HepG2 (cell line): ENCODE data around the gene BHLHE23. TPM values are rescaled to one million over a fixed set of nuclear protein-coding genes. Genes with fewer than 3 reads are reported as not detected.

ENCODE experiments used
- CBFB ChIP-seq: sonication (generic); formaldehyde crosslinking; IDR thresholded peaks from 2 replicates; pipeline ENCODE4 v1.4.0; 2020; ENCODE audit warnings: missing genetic modification reagents
- ETV6 ChIP-seq: sonication (generic); formaldehyde crosslinking; conservative IDR thresholded peaks from 2 replicates; pipeline ENCODE4 v1.4.0; 2020; ENCODE audit warnings: missing genetic modification reagents
- HOXD1 ChIP-seq: sonication (generic); formaldehyde crosslinking; IDR thresholded peaks from 2 replicates; pipeline ENCODE4 v1.5.0; 2020; ENCODE audit warnings: missing genetic modification reagents
- MBNL3 ChIP-seq: fragments of 250-450 bp; sonication (Bioruptor Pico); conservative IDR thresholded peaks from 2 replicates; pipeline ENCODE4 v1.8.0; 2022; ENCODE audit warnings: mild to moderate bottlenecking, inconsistent platforms
- POLR2AphosphoS2 ChIP-seq: IDR thresholded peaks from 2 replicates; pipeline ENCODE4 v1.6.1; 2011; ENCODE audit warnings: low read depth, low read length, improper control_type of control experiment
- RELA ChIP-seq: sonication (generic); formaldehyde crosslinking; IDR thresholded peaks from 2 replicates; pipeline ENCODE4 v1.4.0; 2020; ENCODE audit warnings: missing genetic modification reagents
- RFX3 ChIP-seq: IDR thresholded peaks from 2 replicates; pipeline ENCODE4 v1.6.1; 2016; ENCODE audit warnings: missing biosample characterization, missing genetic modification reagents
- SIX4 ChIP-seq: sonication (generic); formaldehyde crosslinking; IDR thresholded peaks from 2 replicates; pipeline ENCODE4 v1.4.0; 2020; ENCODE audit warnings: missing genetic modification reagents
- ZNF274 ChIP-seq: sonication (generic); formaldehyde crosslinking; IDR thresholded peaks from 2 replicates; pipeline ENCODE4 v1.5.1; 2020; ENCODE audit warnings: mild to moderate bottlenecking, missing genetic modification reagents
- ZNF343 ChIP-seq: sonication (generic); formaldehyde crosslinking; IDR thresholded peaks from 2 replicates; pipeline ENCODE4 v1.4.0; 2020; ENCODE audit warnings: mild to moderate bottlenecking, missing genetic modification reagents
- ZNF354B ChIP-seq: sonication (generic); formaldehyde crosslinking; IDR thresholded peaks from 2 replicates; pipeline ENCODE4 v1.8.0; 2022; ENCODE audit warnings: mild to moderate bottlenecking, missing genetic modification reagents
- ZNF44 ChIP-seq: sonication (generic); formaldehyde crosslinking; IDR thresholded peaks from 2 replicates; pipeline ENCODE4 v1.5.1; 2020; ENCODE audit warnings: mild to moderate bottlenecking, missing genetic modification reagents
- ZNF652 ChIP-seq: IDR thresholded peaks from 2 replicates; pipeline ENCODE4 v1.6.1; 2016; ENCODE audit warnings: low read depth, borderline replicate concordance
- polyA plus RNA-seq, 8 experiments: library from polyadenylated mRNA; depleted of rRNA in 3 of 8; stranded (reverse) in 7 of 8; unstranded in 1 of 8; fragments of >200 nt; fragmentation: Illumina TruSeq in 4 of 8; extraction: Trizol in 4 of 8; gene quantifications; 2 replicates each; pipeline versions ENCODE4 v1.2.1 to v1.2.3, GENCODE V29; 2011 to 2016; ENCODE audit warnings: low read depth in 4 of 8, missing spikeins in 1 of 8, mixed read lengths in 1 of 8; ENCODE audit not compliant: insufficient read depth in 1 of 8
- total RNA-seq, 5 experiments: library from RNA; depleted of rRNA; stranded (reverse); fragments of >200 nt; fragmentation: Illumina TruSeq; extraction: Trizol; gene quantifications; 2 replicates each; pipeline ENCODE4 v1.2.3, GENCODE V29; 2016; ENCODE audit warnings: low read depth in 1 of 5
- TF ChIP-seq, protein P1 (sequence below): IDR thresholded peaks from 2 replicates; pipeline ENCODE4 v1.6.1; 2012; ENCODE audit warnings: low read length, improper control_type of control experiment
- TF ChIP-seq, protein P2 (sequence below): sonication (generic); formaldehyde crosslinking; IDR thresholded peaks from 2 replicates; pipeline ENCODE4 v1.4.0; 2020; ENCODE audit warnings: missing genetic modification reagents, borderline replicate concordance
- TF ChIP-seq, protein P3 (sequence below): sonication (generic); formaldehyde crosslinking; IDR thresholded peaks from 2 replicates; pipeline ENCODE4 v1.9.0; 2022; ENCODE audit warnings: missing genetic modification reagents, mild to moderate bottlenecking, borderline replicate concordance
- TF ChIP-seq, protein P4 (sequence below): sonication (generic); formaldehyde crosslinking; IDR thresholded peaks from 2 replicates; pipeline ENCODE4 v1.4.0; 2020; ENCODE audit warnings: missing genetic modification reagents, low read depth, mild to moderate bottlenecking, borderline replicate concordance
- TF ChIP-seq, protein P5 (sequence below): IDR thresholded peaks from 2 replicates; pipeline ENCODE4 v1.6.1; 2012; ENCODE audit warnings: inconsistent platforms

Gene BHLHE23
- total and polyA plus RNA-seq, 2 of the 13 experiments (the other 11 are each of a cell fraction or from before 2014, with no cell fraction given), result not detected

DNA sequence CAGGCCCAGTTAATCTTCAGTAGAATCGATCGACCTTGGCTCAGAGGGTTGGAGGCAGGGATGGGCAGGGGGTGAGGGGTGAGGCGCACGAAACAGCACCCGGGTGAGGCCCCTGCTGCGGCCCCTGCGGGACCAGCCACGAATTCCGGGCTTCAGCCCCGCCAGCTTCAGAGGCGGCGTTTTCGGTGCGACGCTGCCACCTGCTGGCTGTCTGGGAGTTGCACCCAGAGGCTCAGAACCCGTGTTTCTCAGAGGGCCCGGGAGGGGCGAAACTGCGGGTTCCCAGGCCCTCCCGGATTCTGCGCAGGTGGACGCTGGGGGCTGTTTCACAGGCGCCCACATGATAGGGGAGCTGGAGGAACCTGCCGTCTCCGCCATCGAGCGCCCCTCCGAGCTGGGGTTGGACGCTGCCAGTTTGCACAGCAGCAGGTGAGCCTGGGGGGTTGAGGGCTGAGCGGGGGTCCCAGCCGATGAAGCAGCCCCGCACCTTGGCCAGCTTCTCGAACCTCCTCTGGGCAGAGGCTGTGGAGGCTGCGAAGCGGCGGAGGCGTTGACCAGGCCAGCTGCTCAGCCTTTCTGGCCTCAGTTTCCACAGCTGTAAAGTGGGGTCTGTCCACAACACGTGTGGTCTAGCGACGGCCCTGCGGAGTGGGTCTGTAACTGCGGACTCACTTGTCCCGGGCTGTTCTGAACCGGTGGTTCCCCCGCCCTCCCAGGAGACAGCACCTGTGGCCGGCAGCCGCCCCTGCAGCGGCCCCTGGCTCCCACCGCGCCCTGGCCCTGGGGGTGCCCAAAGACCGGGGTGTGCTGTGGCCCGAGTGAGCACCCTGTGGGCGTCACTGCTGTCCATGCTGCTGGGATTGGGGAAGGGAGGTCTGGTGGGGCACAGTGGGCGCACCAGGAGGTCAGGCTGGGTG is 2.5 kb upstream of the BHLHE23 start (continued):
- TF ChIP-seq, protein P1, sequence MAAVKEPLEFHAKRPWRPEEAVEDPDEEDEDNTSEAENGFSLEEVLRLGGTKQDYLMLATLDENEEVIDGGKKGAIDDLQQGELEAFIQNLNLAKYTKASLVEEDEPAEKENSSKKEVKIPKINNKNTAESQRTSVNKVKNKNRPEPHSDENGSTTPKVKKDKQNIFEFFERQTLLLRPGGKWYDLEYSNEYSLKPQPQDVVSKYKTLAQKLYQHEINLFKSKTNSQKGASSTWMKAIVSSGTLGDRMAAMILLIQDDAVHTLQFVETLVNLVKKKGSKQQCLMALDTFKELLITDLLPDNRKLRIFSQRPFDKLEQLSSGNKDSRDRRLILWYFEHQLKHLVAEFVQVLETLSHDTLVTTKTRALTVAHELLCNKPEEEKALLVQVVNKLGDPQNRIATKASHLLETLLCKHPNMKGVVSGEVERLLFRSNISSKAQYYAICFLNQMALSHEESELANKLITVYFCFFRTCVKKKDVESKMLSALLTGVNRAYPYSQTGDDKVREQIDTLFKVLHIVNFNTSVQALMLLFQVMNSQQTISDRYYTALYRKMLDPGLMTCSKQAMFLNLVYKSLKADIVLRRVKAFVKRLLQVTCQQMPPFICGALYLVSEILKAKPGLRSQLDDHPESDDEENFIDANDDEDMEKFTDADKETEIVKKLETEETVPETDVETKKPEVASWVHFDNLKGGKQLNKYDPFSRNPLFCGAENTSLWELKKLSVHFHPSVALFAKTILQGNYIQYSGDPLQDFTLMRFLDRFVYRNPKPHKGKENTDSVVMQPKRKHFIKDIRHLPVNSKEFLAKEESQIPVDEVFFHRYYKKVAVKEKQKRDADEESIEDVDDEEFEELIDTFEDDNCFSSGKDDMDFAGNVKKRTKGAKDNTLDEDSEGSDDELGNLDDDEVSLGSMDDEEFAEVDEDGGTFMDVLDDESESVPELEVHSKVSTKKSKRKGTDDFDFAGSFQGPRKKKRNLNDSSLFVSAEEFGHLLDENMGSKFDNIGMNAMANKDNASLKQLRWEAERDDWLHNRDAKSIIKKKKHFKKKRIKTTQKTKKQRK, result no peak
- no peak for TF ChIP-seq ZNF652
- TF ChIP-seq, protein P2, sequence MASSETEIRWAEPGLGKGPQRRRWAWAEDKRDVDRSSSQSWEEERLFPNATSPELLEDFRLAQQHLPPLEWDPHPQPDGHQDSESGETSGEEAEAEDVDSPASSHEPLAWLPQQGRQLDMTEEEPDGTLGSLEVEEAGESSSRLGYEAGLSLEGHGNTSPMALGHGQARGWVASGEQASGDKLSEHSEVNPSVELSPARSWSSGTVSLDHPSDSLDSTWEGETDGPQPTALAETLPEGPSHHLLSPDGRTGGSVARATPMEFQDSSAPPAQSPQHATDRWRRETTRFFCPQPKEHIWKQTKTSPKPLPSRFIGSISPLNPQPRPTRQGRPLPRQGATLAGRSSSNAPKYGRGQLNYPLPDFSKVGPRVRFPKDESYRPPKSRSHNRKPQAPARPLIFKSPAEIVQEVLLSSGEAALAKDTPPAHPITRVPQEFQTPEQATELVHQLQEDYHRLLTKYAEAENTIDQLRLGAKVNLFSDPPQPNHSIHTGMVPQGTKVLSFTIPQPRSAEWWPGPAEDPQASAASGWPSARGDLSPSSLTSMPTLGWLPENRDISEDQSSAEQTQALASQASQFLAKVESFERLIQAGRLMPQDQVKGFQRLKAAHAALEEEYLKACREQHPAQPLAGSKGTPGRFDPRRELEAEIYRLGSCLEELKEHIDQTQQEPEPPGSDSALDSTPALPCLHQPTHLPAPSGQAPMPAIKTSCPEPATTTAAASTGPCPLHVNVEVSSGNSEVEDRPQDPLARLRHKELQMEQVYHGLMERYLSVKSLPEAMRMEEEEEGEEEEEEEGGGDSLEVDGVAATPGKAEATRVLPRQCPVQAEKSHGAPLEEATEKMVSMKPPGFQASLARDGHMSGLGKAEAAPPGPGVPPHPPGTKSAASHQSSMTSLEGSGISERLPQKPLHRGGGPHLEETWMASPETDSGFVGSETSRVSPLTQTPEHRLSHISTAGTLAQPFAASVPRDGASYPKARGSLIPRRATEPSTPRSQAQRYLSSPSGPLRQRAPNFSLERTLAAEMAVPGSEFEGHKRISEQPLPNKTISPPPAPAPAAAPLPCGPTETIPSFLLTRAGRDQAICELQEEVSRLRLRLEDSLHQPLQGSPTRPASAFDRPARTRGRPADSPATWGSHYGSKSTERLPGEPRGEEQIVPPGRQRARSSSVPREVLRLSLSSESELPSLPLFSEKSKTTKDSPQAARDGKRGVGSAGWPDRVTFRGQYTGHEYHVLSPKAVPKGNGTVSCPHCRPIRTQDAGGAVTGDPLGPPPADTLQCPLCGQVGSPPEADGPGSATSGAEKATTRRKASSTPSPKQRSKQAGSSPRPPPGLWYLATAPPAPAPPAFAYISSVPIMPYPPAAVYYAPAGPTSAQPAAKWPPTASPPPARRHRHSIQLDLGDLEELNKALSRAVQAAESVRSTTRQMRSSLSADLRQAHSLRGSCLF (CRISPR knock-in tag), result no peak
- TF ChIP-seq, protein P3, sequence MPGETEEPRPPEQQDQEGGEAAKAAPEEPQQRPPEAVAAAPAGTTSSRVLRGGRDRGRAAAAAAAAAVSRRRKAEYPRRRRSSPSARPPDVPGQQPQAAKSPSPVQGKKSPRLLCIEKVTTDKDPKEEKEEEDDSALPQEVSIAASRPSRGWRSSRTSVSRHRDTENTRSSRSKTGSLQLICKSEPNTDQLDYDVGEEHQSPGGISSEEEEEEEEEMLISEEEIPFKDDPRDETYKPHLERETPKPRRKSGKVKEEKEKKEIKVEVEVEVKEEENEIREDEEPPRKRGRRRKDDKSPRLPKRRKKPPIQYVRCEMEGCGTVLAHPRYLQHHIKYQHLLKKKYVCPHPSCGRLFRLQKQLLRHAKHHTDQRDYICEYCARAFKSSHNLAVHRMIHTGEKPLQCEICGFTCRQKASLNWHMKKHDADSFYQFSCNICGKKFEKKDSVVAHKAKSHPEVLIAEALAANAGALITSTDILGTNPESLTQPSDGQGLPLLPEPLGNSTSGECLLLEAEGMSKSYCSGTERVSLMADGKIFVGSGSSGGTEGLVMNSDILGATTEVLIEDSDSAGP (CRISPR knock-in tag), result peak; percentile 75; the same call in 1 of the 2 replicates
- TF ChIP-seq POLR2AphosphoS2, result no peak
- no peak for TF ChIP-seq HOXD1 (CRISPR knock-in tag)
- TF ChIP-seq, protein P4, sequence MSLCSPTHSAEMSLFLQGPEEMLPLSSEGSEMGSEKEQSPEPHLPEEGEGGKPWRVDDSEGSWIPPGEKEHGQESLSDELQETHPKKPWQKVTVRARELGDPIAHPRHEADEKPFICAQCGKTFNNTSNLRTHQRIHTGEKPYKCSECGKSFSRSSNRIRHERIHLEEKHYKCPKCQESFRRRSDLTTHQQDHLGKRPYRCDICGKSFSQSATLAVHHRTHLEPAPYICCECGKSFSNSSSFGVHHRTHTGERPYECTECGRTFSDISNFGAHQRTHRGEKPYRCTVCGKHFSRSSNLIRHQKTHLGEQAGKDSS (CRISPR knock-in tag), result peak; percentile 85; the same call in 1 of the 2 replicates
- TF ChIP-seq MBNL3 (CRISPR knock-in tag), result no peak
- TF ChIP-seq ZNF343, result 0 out of 2 replicates have a peak, but pooled peaks have one; percentile 23
- TF ChIP-seq ETV6 (CRISPR knock-in tag), result peak; percentile 20; the same call in 1 of the 2 replicates
- no peak for TF ChIP-seq ZNF274
- TF ChIP-seq SIX4 (CRISPR knock-in tag), result 0 out of 2 replicates have a peak, but pooled peaks have one; percentile 47
- TF ChIP-seq, protein P5, sequence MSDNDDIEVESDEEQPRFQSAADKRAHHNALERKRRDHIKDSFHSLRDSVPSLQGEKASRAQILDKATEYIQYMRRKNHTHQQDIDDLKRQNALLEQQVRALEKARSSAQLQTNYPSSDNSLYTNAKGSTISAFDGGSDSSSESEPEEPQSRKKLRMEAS, result peak; percentile 2; the same call in 1 of the 2 replicates
- 0 out of 2 replicates have a peak, but pooled peaks have one; percentile 43 for TF ChIP-seq ZNF44
- peak; percentile 84; the same call in 1 of the 2 replicates for TF ChIP-seq RELA (CRISPR knock-in tag)
- no peak for TF ChIP-seq ZNF354B
- TF ChIP-seq RFX3 (CRISPR knock-in tag), result no peak
- peak; percentile 91; the same call in 1 of the 2 replicates for TF ChIP-seq CBFB
